A549 (cell line): ENCODE measurements around the gene KRTAP20-2. TPM values are rescaled to one million over a fixed set of nuclear protein-coding genes. Genes with fewer than 3 reads are reported as not detected.

ENCODE experiments used
- ATAC-seq, 2 experiments: fragments of 200-7000 bp in 1 of 2; fragments of >200 bp in 1 of 2; cut with Nextera tagmentation in 1 of 2; cut with Tn5 transposase in 1 of 2; 3 replicates each; pipeline versions ENCODE4 v1.8.0 to v1.9.1; 2018 to 2020; ENCODE audit warnings: mild to moderate bottlenecking in 1 of 2, moderate library complexity in 1 of 2
- CTCF ChIA-PET: fragments of 300-600 bp; sonication (Branson Sonifier 250); formaldehyde crosslinking; extraction: SDS; loops from one replicate; lab custom pipeline; 2021; ENCODE audit warnings: antibody characterized with exemption, inconsistent platforms; lab: Yijun Ruan, JAX
- POLR2A ChIA-PET: fragments of 350-600 bp; formaldehyde crosslinking; extraction: SDS; loops from one replicate; lab custom pipeline; 2021; ENCODE audit warnings: antibody characterized with exemption, inconsistent platforms; lab: Yijun Ruan, JAX
- DNase-seq, 2 experiments: peaks; one replicate each; pipeline versions ENCODE4 v3.0.0 to v3.0.0-alpha.2; 2011 to 2016; ENCODE audit warnings: low read depth in 1 of 2, low spot score in 1 of 2
- FAIRE-seq: peaks from 2 replicates; lab custom pipeline; 2011; peaks lifted over from hg19 to GRCh38; lab: Jason Lieb, UNC
- H3K27ac ChIP-seq, 2 experiments: fragments of >200 bp; sonication (Bioruptor Twin); formaldehyde crosslinking; 3 replicates each; pipeline ENCODE4 v1.5.1; 2016 to 2017
- H3K4me1 ChIP-seq: fragments of >200 bp; sonication (Bioruptor Twin); formaldehyde crosslinking; 3 replicates; pipeline ENCODE4 v1.6.1; 2016
- H3K4me2 ChIP-seq: fragments of >200 bp; sonication (Bioruptor Twin); formaldehyde crosslinking; 3 replicates; pipeline ENCODE4 v1.6.1; 2016
- H3K4me3 ChIP-seq: fragments of >200 bp; sonication (Bioruptor Twin); formaldehyde crosslinking; 3 replicates; pipeline ENCODE4 v1.5.1; 2016
- H3K9me3 ChIP-seq: fragments of >200 bp; sonication (Bioruptor Twin); formaldehyde crosslinking; 3 replicates; pipeline ENCODE4 v1.6.1; 2016
- BHLHE40 ChIP-seq: IDR thresholded peaks from 2 replicates; pipeline ENCODE4 v1.6.1; 2012; ENCODE audit warnings: low read depth, low read length, inconsistent platforms
- CBX2 ChIP-seq: fragments of 200-600 bp; sonication (generic); IDR thresholded peaks from 2 replicates; pipeline ENCODE4 v1.6.1; 2016; ENCODE audit warnings: low read depth, mild to moderate bottlenecking, borderline replicate concordance
- CBX8 ChIP-seq: fragments of 200-600 bp; sonication (generic); IDR thresholded peaks from 2 replicates; pipeline ENCODE4 v1.6.1; 2016
- CHD2 ChIP-seq: fragments of 150-350 bp; IDR thresholded peaks from 2 replicates; pipeline ENCODE4 v1.6.1; 2014; ENCODE audit warnings: low read length; ENCODE audit not compliant: partially characterized antibody
- CHD4 ChIP-seq: fragments of 200-600 bp; sonication (generic); IDR thresholded peaks from 2 replicates; pipeline ENCODE4 v1.6.1; 2016; ENCODE audit warnings: antibody characterized with exemption, mild to moderate bottlenecking, borderline replicate concordance
- EHF ChIP-seq: fragments of 250-450 bp; sonication (Bioruptor Pico); IDR thresholded peaks from 2 replicates; pipeline ENCODE4 v1.5.0; 2020; ENCODE audit warnings: mild to moderate bottlenecking
- EP300 ChIP-seq, 2 experiments: fragments of >200 bp; sonication (Bioruptor Twin); formaldehyde crosslinking; IDR thresholded peaks; 2 replicates in 1 of 2; 3 replicates in 1 of 2; pipeline ENCODE4 v1.6.1; 2016 to 2017
- ESRRA ChIP-seq: fragments of 150-350 bp; IDR thresholded peaks from 2 replicates; pipeline ENCODE4 v1.6.1; 2014; ENCODE audit warnings: mild to moderate bottlenecking, low read length, borderline replicate concordance
- HDAC2 ChIP-seq: fragments of 200-600 bp; sonication (generic); IDR thresholded peaks from 2 replicates; pipeline ENCODE4 v1.6.1; 2016
- HOXA7 ChIP-seq: fragments of 250-450 bp; sonication (Bioruptor Pico); IDR thresholded peaks from 2 replicates; pipeline ENCODE4 v1.5.0; 2020; ENCODE audit warnings: mild to moderate bottlenecking, moderate library complexity
- HOXB13 ChIP-seq: fragments of 250-450 bp; sonication (Bioruptor Pico); IDR thresholded peaks from 2 replicates; pipeline ENCODE4 v1.5.0; 2020; ENCODE audit warnings: low read depth, mild to moderate bottlenecking, moderate library complexity
- HOXB5 ChIP-seq: fragments of 250-450 bp; sonication (Bioruptor Pico); IDR thresholded peaks from 2 replicates; pipeline ENCODE4 v1.5.0; 2020; ENCODE audit warnings: mild to moderate bottlenecking, moderate library complexity
- JUNB ChIP-seq: fragments of >200 bp; sonication (Bioruptor Twin); formaldehyde crosslinking; IDR thresholded peaks from 2 replicates; pipeline ENCODE4 v1.6.1; 2016
- KDM1A ChIP-seq: fragments of 200-600 bp; sonication (generic); IDR thresholded peaks from 2 replicates; pipeline ENCODE4 v1.6.1; 2016; ENCODE audit warnings: low read depth, mild to moderate bottlenecking
- NR3C1 ChIP-seq: fragments of >200 bp; sonication (Bioruptor Twin); formaldehyde crosslinking; IDR thresholded peaks from 3 replicates; pipeline ENCODE4 v1.6.1; 2017
- RARB ChIP-seq: fragments of 250-450 bp; sonication (Bioruptor Pico); IDR thresholded peaks from 2 replicates; pipeline ENCODE4 v1.8.0; 2021; ENCODE audit warnings: mild to moderate bottlenecking, moderate library complexity
- RFX5 ChIP-seq: fragments of 450-650 bp; IDR thresholded peaks from 2 replicates; pipeline ENCODE4 v1.7.1; 2014; ENCODE audit warnings: antibody characterized with exemption, mild to moderate bottlenecking, moderate library complexity
- RNF2 ChIP-seq: fragments of 200-600 bp; sonication (generic); IDR thresholded peaks from 2 replicates; pipeline ENCODE4 v1.6.1; 2016; ENCODE audit warnings: low read depth, mild to moderate bottlenecking, antibody characterized with exemption, moderate library complexity, borderline replicate concordance
- SREBF2 ChIP-seq: fragments of 450-650 bp; IDR thresholded peaks from 2 replicates; pipeline ENCODE4 v1.6.1; 2014; ENCODE audit warnings: mild to moderate bottlenecking, moderate library complexity
- TFCP2L1 ChIP-seq: fragments of 250-450 bp; sonication (Bioruptor Pico); IDR thresholded peaks from 2 replicates; pipeline ENCODE4 v1.5.0; 2021; ENCODE audit warnings: mild to moderate bottlenecking
- TP53 ChIP-seq: fragments of 250-450 bp; sonication (Bioruptor Pico); IDR thresholded peaks from 2 replicates; pipeline ENCODE4 v1.5.0; 2021; ENCODE audit warnings: mild to moderate bottlenecking, moderate library complexity
- ZFP36 ChIP-seq: fragments of 450-650 bp; IDR thresholded peaks from 2 replicates; pipeline ENCODE4 v1.6.1; 2014; ENCODE audit warnings: borderline replicate concordance; ENCODE audit not compliant: partially characterized antibody
- ZNF302 ChIP-seq: fragments of 250-450 bp; sonication (Bioruptor Pico); IDR thresholded peaks from 2 replicates; pipeline ENCODE4 v1.9.0; 2021; ENCODE audit warnings: inconsistent platforms, mild to moderate bottlenecking, moderate library complexity
- ZSCAN20 ChIP-seq: fragments of 250-450 bp; sonication (Bioruptor Pico); IDR thresholded peaks from 2 replicates; pipeline ENCODE4 v1.8.0; 2022; ENCODE audit warnings: mild to moderate bottlenecking, moderate library complexity
- WGBS: methylation state at CpG from one replicate; pipeline ENCODE4 v1.1.6; 2017; ENCODE audit errors: missing lambda C conversion rate; 5-methylcytosine and 5-hydroxymethylcytosine counted together
- polyA plus RNA-seq, 4 experiments: library from polyadenylated mRNA; depleted of rRNA in 3 of 4; stranded (reverse); fragments of >200 nt; fragmentation: RNase III in 1 of 4; extraction: RNeasy Plus Mini Kit Qiagen cat#74134 plus additional on column Dnase treatment in 1 of 4; gene quantifications; 2 replicates in 3 of 4; 3 replicates in 1 of 4; pipeline ENCODE4 v1.2.3, GENCODE V29; 2011 to 2017
- TF ChIP-seq, protein P1 (sequence below): IDR thresholded peaks from 2 replicates; pipeline ENCODE4 v1.6.1; 2012
- TF ChIP-seq, protein P2 (sequence below): fragments of >200 bp; sonication (Bioruptor Twin); formaldehyde crosslinking; IDR thresholded peaks from 3 replicates; pipeline ENCODE4 v1.5.1; 2016
- TF ChIP-seq, protein P3 (sequence below): IDR thresholded peaks from 2 replicates; pipeline ENCODE4 v1.6.1; 2012
- TF ChIP-seq, protein P4 (sequence below): fragments of >200 bp; sonication (Bioruptor Twin); formaldehyde crosslinking; IDR thresholded peaks from 2 replicates; pipeline ENCODE4 v1.6.1; 2016
- TF ChIP-seq, protein P5 (sequence below): fragments of >200 bp; sonication (Bioruptor Twin); formaldehyde crosslinking; IDR thresholded peaks from 3 replicates; pipeline ENCODE4 v1.6.1; 2016
- TF ChIP-seq, protein P6 (sequence below): fragments of 250-450 bp; sonication (Bioruptor Pico); IDR thresholded peaks from 2 replicates; pipeline ENCODE4 v1.5.0; 2021; ENCODE audit warnings: mild to moderate bottlenecking, moderate library complexity, borderline replicate concordance

The KRTAP20-2 gene
- polyA plus RNA-seq, 2 of the 4 experiments (the other 2 are of a cell fraction) = not detected

DNA sequence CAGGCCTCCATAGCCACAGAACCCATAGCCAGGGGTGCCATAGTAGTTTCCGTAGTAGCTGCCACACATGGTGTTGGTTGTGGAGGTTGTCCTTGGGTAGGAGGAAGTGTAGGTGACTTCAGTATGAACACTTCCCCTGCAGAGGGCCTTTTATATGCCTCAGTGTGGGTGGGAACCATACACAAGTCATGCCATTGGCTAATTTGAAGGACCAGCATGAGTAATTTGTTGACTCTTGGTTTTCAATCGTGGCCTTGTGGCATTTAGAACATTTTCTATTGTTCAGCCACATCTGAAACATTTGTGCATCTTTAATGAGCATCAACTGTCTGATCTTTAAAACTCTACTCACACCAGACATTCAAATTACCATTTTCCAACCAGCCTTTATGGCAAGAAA is 21.2 kb upstream of the KRTAP20-2 start, which contains the start of gene KRTAP6-1:
KRTAP6-1 (minus strand) TSS at position 95 of the 400 bp plus-strand sequence; CDS start at position 69, 26 bp downstream.
- FAIRE-seq (no peak), ATAC-seq (no peak), DNase-seq (no peak)
- ChIA-PET POLR2A (no interaction called here), CTCF (no interaction called here)
- Histone ChIP-seq H3K4me1 (no peaks in the 10 kb centered on the region), H3K27ac (no peak within 1 kb of the TSS), H3K4me3 (no peak within 1 kb of the TSS), H3K4me2 (no peak within 1 kb of the TSS), H3K9me3 (no peaks in the 10 kb centered on the region)
- WGBS = 36% methylated on average over 2 of the region's 2 CpGs
- TF ChIP-seq CBX8 = no peak
- TF ChIP-seq, protein P1, sequence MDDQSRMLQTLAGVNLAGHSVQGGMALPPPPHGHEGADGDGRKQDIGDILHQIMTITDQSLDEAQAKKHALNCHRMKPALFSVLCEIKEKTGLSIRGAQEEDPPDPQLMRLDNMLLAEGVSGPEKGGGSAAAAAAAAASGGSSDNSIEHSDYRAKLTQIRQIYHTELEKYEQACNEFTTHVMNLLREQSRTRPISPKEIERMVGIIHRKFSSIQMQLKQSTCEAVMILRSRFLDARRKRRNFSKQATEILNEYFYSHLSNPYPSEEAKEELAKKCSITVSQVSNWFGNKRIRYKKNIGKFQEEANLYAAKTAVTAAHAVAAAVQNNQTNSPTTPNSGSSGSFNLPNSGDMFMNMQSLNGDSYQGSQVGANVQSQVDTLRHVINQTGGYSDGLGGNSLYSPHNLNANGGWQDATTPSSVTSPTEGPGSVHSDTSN = no peak
- no peak for TF ChIP-seq ESRRA
- TF ChIP-seq RFX5 = no peak
- TF ChIP-seq EP300 (IDR thresholded peaks at IDR 0.05) = no peak
- no peak for TF ChIP-seq CHD2
- no peak for TF ChIP-seq TFCP2L1 (CRISPR knock-in tag)
- TF ChIP-seq HOXB5 = no peak
- TF ChIP-seq ZSCAN20 (CRISPR knock-in tag) = no peak
- no peak for TF ChIP-seq RARB (CRISPR knock-in tag)
- TF ChIP-seq HOXB13 = no peak
- TF ChIP-seq BHLHE40 = no peak

DNA sequence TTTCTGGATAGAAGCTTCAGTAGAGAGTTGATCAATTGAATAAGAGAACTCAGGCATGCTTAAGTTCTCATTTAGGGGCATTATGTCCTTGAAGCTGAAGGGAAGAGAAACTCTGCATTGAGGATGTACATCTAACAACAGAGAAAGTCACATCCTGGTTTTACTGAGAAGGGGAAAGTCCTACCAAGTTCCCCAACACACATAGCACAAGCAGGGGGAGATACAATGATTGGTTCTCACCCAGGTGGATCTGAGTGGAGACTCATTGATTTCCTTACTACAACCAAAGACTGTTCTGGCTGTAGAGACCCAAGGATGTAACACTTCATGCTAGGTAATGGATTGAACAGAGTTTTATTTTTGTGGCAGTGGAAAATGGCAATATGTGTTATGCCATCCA is 19.8 kb upstream of the KRTAP20-2 start:
- no peak for TF ChIP-seq TP53
- TF ChIP-seq HOXA7 (CRISPR knock-in tag) = no peak
- TF ChIP-seq HOXB5 = no peak
- no peak for TF ChIP-seq CHD4
- TF ChIP-seq BHLHE40 = no peak
- no peak for TF ChIP-seq RNF2
- TF ChIP-seq EHF (CRISPR knock-in tag) = no peak
- TF ChIP-seq JUNB = no peak
- no peak for TF ChIP-seq ZFP36
- H3K4me1 ChIP-seq = no peaks in the 10 kb centered on the region
- ChIA-PET POLR2A (no interaction called here), CTCF (no interaction called here)
- DNase-seq (no peak), ATAC-seq (no peak), FAIRE-seq (no peak)
- H3K9me3 ChIP-seq = no peaks in the 10 kb centered on the region
- no peak overlapping the region for H3K27ac ChIP-seq
- H3K4me2 ChIP-seq = no peak overlapping the region
- H3K4me3 ChIP-seq = no peak overlapping the region

DNA sequence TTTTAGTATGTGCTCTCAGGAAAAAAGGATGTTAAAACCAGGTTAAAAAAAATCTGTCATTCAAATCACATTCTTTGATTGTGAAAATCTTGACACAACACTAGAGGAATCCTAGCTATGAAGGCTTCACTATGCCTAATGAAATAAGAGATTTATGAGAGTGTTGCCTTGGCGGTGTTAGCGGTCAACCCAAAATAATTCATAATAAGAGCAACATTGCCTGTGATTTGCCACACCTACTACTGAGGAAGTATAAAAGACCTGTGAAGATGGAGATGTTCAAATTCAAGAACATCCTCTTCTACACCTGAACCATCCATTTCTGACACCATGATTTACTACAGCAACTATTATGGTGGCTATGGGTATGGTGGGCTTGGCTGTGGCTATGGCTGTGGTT is 18.9 kb upstream of the KRTAP20-2 start, which contains the start of gene KRTAP20-1:
KRTAP20-1 (plus strand) TSS at position 301 of the 400 bp plus-strand sequence; CDS start at position 331, 30 bp downstream.
- Histone ChIP-seq H3K27ac (no peak within 1 kb of the TSS), H3K9me3 (no peaks in the 10 kb centered on the region), H3K4me3 (no peak within 1 kb of the TSS), H3K4me2 (no peak within 1 kb of the TSS), H3K4me1 (no peaks in the 10 kb centered on the region)
- POLR2A ChIA-PET = no interaction called here
- DNase-seq (no peak), FAIRE-seq (no peak), ATAC-seq (no peak)
- WGBS = 83% methylated on average over 2 of the region's 2 CpGs
- CTCF ChIA-PET = no interaction called here
- TF ChIP-seq, protein P2, sequence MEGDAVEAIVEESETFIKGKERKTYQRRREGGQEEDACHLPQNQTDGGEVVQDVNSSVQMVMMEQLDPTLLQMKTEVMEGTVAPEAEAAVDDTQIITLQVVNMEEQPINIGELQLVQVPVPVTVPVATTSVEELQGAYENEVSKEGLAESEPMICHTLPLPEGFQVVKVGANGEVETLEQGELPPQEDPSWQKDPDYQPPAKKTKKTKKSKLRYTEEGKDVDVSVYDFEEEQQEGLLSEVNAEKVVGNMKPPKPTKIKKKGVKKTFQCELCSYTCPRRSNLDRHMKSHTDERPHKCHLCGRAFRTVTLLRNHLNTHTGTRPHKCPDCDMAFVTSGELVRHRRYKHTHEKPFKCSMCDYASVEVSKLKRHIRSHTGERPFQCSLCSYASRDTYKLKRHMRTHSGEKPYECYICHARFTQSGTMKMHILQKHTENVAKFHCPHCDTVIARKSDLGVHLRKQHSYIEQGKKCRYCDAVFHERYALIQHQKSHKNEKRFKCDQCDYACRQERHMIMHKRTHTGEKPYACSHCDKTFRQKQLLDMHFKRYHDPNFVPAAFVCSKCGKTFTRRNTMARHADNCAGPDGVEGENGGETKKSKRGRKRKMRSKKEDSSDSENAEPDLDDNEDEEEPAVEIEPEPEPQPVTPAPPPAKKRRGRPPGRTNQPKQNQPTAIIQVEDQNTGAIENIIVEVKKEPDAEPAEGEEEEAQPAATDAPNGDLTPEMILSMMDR = no peak
- TF ChIP-seq ZNF302 (CRISPR knock-in tag) (no peak), NR3C1 (no peak), CBX2 (no peak), KDM1A (no peak), HDAC2 (no peak), SREBF2 (no peak)
- TF ChIP-seq, protein P3, sequence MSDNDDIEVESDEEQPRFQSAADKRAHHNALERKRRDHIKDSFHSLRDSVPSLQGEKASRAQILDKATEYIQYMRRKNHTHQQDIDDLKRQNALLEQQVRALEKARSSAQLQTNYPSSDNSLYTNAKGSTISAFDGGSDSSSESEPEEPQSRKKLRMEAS = no peak
- TF ChIP-seq, protein P1 = no peak
- TF ChIP-seq, protein P4, sequence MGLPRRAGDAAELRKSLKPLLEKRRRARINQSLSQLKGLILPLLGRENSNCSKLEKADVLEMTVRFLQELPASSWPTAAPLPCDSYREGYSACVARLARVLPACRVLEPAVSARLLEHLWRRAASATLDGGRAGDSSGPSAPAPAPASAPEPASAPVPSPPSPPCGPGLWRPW = no peak
- TF ChIP-seq, protein P5, sequence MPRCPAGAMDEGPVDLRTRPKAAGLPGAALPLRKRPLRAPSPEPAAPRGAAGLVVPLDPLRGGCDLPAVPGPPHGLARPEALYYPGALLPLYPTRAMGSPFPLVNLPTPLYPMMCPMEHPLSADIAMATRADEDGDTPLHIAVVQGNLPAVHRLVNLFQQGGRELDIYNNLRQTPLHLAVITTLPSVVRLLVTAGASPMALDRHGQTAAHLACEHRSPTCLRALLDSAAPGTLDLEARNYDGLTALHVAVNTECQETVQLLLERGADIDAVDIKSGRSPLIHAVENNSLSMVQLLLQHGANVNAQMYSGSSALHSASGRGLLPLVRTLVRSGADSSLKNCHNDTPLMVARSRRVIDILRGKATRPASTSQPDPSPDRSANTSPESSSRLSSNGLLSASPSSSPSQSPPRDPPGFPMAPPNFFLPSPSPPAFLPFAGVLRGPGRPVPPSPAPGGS = no peak
- TF ChIP-seq, protein P6, sequence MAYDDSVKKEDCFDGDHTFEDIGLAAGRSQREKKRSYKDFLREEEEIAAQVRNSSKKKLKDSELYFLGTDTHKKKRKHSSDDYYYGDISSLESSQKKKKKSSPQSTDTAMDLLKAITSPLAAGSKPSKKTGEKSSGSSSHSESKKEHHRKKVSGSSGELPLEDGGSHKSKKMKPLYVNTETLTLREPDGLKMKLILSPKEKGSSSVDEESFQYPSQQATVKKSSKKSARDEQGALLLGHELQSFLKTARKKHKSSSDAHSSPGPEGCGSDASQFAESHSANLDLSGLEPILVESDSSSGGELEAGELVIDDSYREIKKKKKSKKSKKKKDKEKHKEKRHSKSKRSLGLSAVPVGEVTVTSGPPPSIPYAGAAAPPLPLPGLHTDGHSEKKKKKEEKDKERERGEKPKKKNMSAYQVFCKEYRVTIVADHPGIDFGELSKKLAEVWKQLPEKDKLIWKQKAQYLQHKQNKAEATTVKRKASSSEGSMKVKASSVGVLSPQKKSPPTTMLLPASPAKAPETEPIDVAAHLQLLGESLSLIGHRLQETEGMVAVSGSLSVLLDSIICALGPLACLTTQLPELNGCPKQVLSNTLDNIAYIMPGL (CRISPR knock-in tag) = no peak
